Measurements from ENCODE around the gene PGAP1. TPM values are rescaled to one million over a fixed set of nuclear protein-coding genes. Genes with fewer than 3 reads are reported as not detected.

PGAP1 gene
- total and polyA plus RNA-seq, 9 of the 15 experiments (the other 6 are each of a cell fraction or from before 2014, with no cell fraction given), result 0.08 to 0.73 (median 0.52) TPM

GRCh38 chr2:196925768-196926561, 542 bp downstream of the PGAP1 start:
- intact Hi-C loops (cut with micrococcal nuclease), result no loop called here
- Histone ChIP-seq H3K9ac (ENCODE audit: insufficient read depth in 1 of 2, low read depth in 2 of 2, low read length in 2 of 2) (peak overlapping the region; percentile 49 to 87; a peak in 3 of 4 replicates), H3K27me3 (ENCODE audit: control insufficient read depth in 2 of 2, insufficient read depth in 2 of 2, low read length in 2 of 2) (peaks cover 0 to 8% of the 10 kb centered on the region in 2 experiments; a peak in 4 of 5 replicates), H2AFZ (ENCODE audit: low read depth, low read length) (peak overlapping the region; percentile 92), H3K4me2 (ENCODE audit: insufficient read depth, low read length) (peak overlapping the region; percentile 76), H3K9me1 (ENCODE audit: control insufficient read depth, insufficient read depth, low read length) (no peaks in the 10 kb centered on the region), H3K36me3 (ENCODE audit: control insufficient read depth, insufficient read depth, low read length) (no peaks in the 10 kb centered on the region), H3K27ac (ENCODE audit: extremely low read depth, low read depth, low read length) (no peak overlapping the region), H4K20me1 (replicated peaks; ENCODE audit: control insufficient read depth, insufficient read depth, low read length) (no peaks in the 10 kb centered on the region), H3K79me2 (ENCODE audit: control insufficient read depth, insufficient read depth, low read length) (no peaks in the 10 kb centered on the region), H3K4me3 (peak overlapping the region; percentile 54), H3K9me3 (replicated peaks; ENCODE audit: control insufficient read depth, insufficient read depth, low read depth, low read length) (no peaks in the 10 kb centered on the region), H3K4me1 (replicated peaks in 1 of 2; ENCODE audit: control insufficient read depth in 2 of 2, insufficient read depth in 2 of 2, low read length in 2 of 2) (peaks cover 3 to 6% of the 10 kb centered on the region in 2 experiments; a peak in 3 of 5 replicates)
- ChIA-PET CTCF (ENCODE audit: low intra/inter-chr PET ratio) (no interaction called here), POLR2A (no interaction called here)
- FAIRE-seq, result no peak
- TF ChIP-seq ZNF431 (CRISPR knock-in tag; IDR thresholded peaks at IDR 0.05), result no peak
- TF ChIP-seq NCOA6 (IDR thresholded peaks at IDR 0.05), result no peak
- peak; percentile 23 for ATAC-seq
- 5% methylated on average over 17 of the region's 37 CpGs for WGBS (ENCODE audit: insufficient coverage, low coverage, missing lambda C conversion rate)
- DNase-seq (ENCODE audit: extremely low read depth in 1 of 4, low spot score in 3 of 4), result peak; percentile 5 to 7 (median 6)
- no TSS peak for BruUV-seq (replicated peaks)
- in situ Hi-C loops (cut with MboI), result no loop called here

- ATAC-seq, result no peak
- H3K36me3 ChIP-seq (ENCODE audit: control insufficient read depth, insufficient read depth, low read length), result no peaks in the 10 kb centered on the region
- no peaks in the 10 kb centered on the region for H4K20me1 ChIP-seq (replicated peaks; ENCODE audit: control insufficient read depth, insufficient read depth, low read length)
- CTCF ChIA-PET (ENCODE audit: low intra/inter-chr PET ratio), result no interaction called here
- peak overlapping the region; percentile 54 for H3K4me3 ChIP-seq
- TSS peak; percentile 39 for BruUV-seq (replicated peaks)
- H3K27ac ChIP-seq (ENCODE audit: extremely low read depth, low read depth, low read length), result no peak overlapping the region
- H3K4me2 ChIP-seq (ENCODE audit: insufficient read depth, low read length), result peak overlapping the region; percentile 76; the same call in 1 of the 2 replicates
- TF ChIP-seq ELF1 (tag; IDR thresholded peaks at IDR 0.05) (no peak), ZKSCAN1 (IDR thresholded peaks at IDR 0.05; ENCODE audit: low read depth, low read length) (no peak), CBX2 (IDR thresholded peaks at IDR 0.05; ENCODE audit: insufficient read depth, low read length, poor library complexity, severe bottlenecking) (peak; percentile 47)
- H3K9me1 ChIP-seq (ENCODE audit: control insufficient read depth, insufficient read depth, low read length), result no peaks in the 10 kb centered on the region
- peaks cover 0 to 8% of the 10 kb centered on the region in 2 experiments; a peak in 4 of 5 replicates for H3K27me3 ChIP-seq (ENCODE audit: control insufficient read depth in 2 of 2, insufficient read depth in 2 of 2, low read length in 2 of 2)
- WGBS (ENCODE audit: insufficient coverage, low coverage, missing lambda C conversion rate), result 2% methylated on average over 10 of the region's 11 CpGs
- H3K4me1 ChIP-seq (replicated peaks in 1 of 2; ENCODE audit: control insufficient read depth in 2 of 2, insufficient read depth in 2 of 2, low read length in 2 of 2), result peaks cover 3 to 6% of the 10 kb centered on the region in 2 experiments; a peak in 3 of 5 replicates
- H3K9me3 ChIP-seq (replicated peaks; ENCODE audit: control insufficient read depth, insufficient read depth, low read depth, low read length), result no peaks in the 10 kb centered on the region
- in situ Hi-C loops (cut with MboI), result no loop called here
- intact Hi-C loops (cut with micrococcal nuclease), result no loop called here
- H3K9ac ChIP-seq (ENCODE audit: insufficient read depth in 1 of 2, low read depth in 2 of 2, low read length in 2 of 2), result no peak overlapping the region
- DNase-seq (ENCODE audit: extremely low read depth in 1 of 4, low spot score in 3 of 4), result no peak
- no peak for FAIRE-seq
- H3K79me2 ChIP-seq (ENCODE audit: control insufficient read depth, insufficient read depth, low read length), result no peaks in the 10 kb centered on the region
- POLR2A ChIA-PET, result no interaction called here
- peak overlapping the region; percentile 92 for H2AFZ ChIP-seq (ENCODE audit: low read depth, low read length)
Measured at GRCh38 chr2:196925051-196925767, 1.3 kb downstream of the PGAP1 start.
